Fibroblast of skin of right biceps (primary cell): Measurements from ENCODE around the gene MAN2A2.
A peak's percentile ranks its signal among the peaks of the same experiment; 100 is the strongest.
"Not testable (repeated sequence)": the region's sequence is repeated elsewhere in the genome, so short reads cannot be mapped to it uniquely, and the experiment has no call there.

Experiments
- DNase-seq: peaks from one replicate; pipeline ENCODE4 v3.0.0-alpha.2; 2013

Gene MAN2A2

GRCh38 chr15:90922712-90923322, 19.7 kb downstream of the MAN2A2 start:
- DNase-seq = not testable (repeated sequence)

GRCh38 chr15:90924375-90924774, 21.3 kb downstream of the MAN2A2 start:
- DNase-seq = no peak

- not testable (repeated sequence) for DNase-seq
Measured at GRCh38 chr15:90926766-90927165, 23.7 kb downstream of the MAN2A2 start.

GRCh38 chr15:90928106-90928505, 25.0 kb downstream of the MAN2A2 start:
- DNase-seq = not testable (repeated sequence)

GRCh38 chr15:90929246-90930019, 26.3 kb downstream of the MAN2A2 start:
- no peak for DNase-seq

- no peak for DNase-seq
Measured at GRCh38 chr15:90930861-90931574, 27.9 kb downstream of the MAN2A2 start.

GRCh38 chr15:90931575-90931827, 28.4 kb downstream of the MAN2A2 start:
- no peak for DNase-seq

- DNase-seq = peak; percentile 78
Measured at GRCh38 chr15:90931828-90932659, 28.9 kb downstream of the MAN2A2 start, which contains the start of gene HDDC3. TSS of gene HDDC3 (minus strand) at chr15:90932549. CDS start at chr15:90932540, 9 bp downstream.

- DNase-seq = no peak
Measured at GRCh38 chr15:90932660-90932991, 29.5 kb downstream of the MAN2A2 start.

GRCh38 chr15:90933301-90933700, 30.2 kb downstream of the MAN2A2 start:
- DNase-seq = no peak

- DNase-seq = peak; percentile 76
Measured at GRCh38 chr15:90934256-90934948, 31.3 kb downstream of the MAN2A2 start.

GRCh38 chr15:90934949-90935751, 32.0 kb downstream of the MAN2A2 start, which contains the start of gene UNC45A:
TSS of gene UNC45A (plus strand) at chr15:90935285. CDS start at chr15:90935325, 40 bp downstream.
- DNase-seq = peak; percentile 83

GRCh38 chr15:90936823-90937222, 33.7 kb downstream of the MAN2A2 start:
- no peak for DNase-seq

- DNase-seq = no peak
Measured at GRCh38 chr15:90938261-90938660, 35.2 kb downstream of the MAN2A2 start.

- DNase-seq = no peak
Measured at GRCh38 chr15:90939756-90940155, 36.7 kb downstream of the MAN2A2 start.

GRCh38 chr15:90941038-90941437, 37.9 kb downstream of the MAN2A2 start:
- no peak for DNase-seq

- no peak for DNase-seq
Measured at GRCh38 chr15:90942354-90943120, 39.4 kb downstream of the MAN2A2 start.

- no peak for DNase-seq
Measured at GRCh38 chr15:90945091-90945490, 42.0 kb downstream of the MAN2A2 start.

GRCh38 chr15:90946538-90946937, 43.4 kb downstream of the MAN2A2 start:
- DNase-seq = no peak

GRCh38 chr15:90946941-90947576, 44.0 kb downstream of the MAN2A2 start:
- DNase-seq = no peak
